ENCODE measurements around the gene KCNQ5. TPM values are rescaled to one million over a fixed set of nuclear protein-coding genes. Genes with fewer than 3 reads are reported as not detected.

Gene KCNQ5
- total RNA-seq, 1 experiment from 2014 or later: 2.0 TPM

- no peak for TF ChIP-seq FOXP1 (CRISPR knock-in tag; IDR thresholded peaks at IDR 0.05; ENCODE audit: borderline replicate concordance)
These were observed 501.9 kb downstream of the KCNQ5 start (continued) for GRCh38 chr6:73123632-73124329.

GRCh38 chr6:73129653-73130443 lies 508.0 kb downstream of the KCNQ5 start:
- peak; percentile 94 for DNase-seq (ENCODE audit: low spot score)
- no peak overlapping the region for H3K4me3 Mint-ChIP-seq
- no peaks in the 10 kb centered on the region for H3K27me3 Mint-ChIP-seq (ENCODE audit: low read depth)
- POLR2A ChIA-PET: no interaction called here
- H3K36me3 Mint-ChIP-seq: no peaks in the 10 kb centered on the region
- ATAC-seq: peak; percentile 83
- CTCF ChIA-PET: interaction anchor here (0.5 to 2.4 kb wide), 22 partner anchors 8 to 718 kb away, joined by 3 to 14 read pairs (median 4); partner anchors contain the start of gene KCNQ5
- H3K4me1 Mint-ChIP-seq: peaks cover 10% of the 10 kb centered on the region
- no peaks in the 10 kb centered on the region for H3K9me3 Mint-ChIP-seq
- no peak overlapping the region for H3K27ac Mint-ChIP-seq
- TF ChIP-seq E2F1 (CRISPR knock-in tag; IDR thresholded peaks at IDR 0.05) (no peak), ATF2 (CRISPR knock-in tag; IDR thresholded peaks at IDR 0.05; ENCODE audit: borderline replicate concordance, low read depth) (no peak), ZNF317 (CRISPR knock-in tag; IDR thresholded peaks at IDR 0.05; ENCODE audit: borderline replicate concordance, low read depth) (no peak), GABPB1 (CRISPR knock-in tag; IDR thresholded peaks at IDR 0.05) (no peak), SOX15 (CRISPR knock-in tag; IDR thresholded peaks at IDR 0.05) (no peak), ZNF512 (CRISPR knock-in tag; IDR thresholded peaks at IDR 0.05; ENCODE audit: borderline replicate concordance) (no peak), CTCF (IDR thresholded peaks at IDR 0.05) (peak; percentile 93), PREB (CRISPR knock-in tag; IDR thresholded peaks at IDR 0.05; ENCODE audit: borderline replicate concordance) (no peak), ZNF121 (CRISPR knock-in tag; IDR thresholded peaks at IDR 0.05) (no peak), ZNF232 (CRISPR knock-in tag; IDR thresholded peaks at IDR 0.05) (no peak), ZNF219 (CRISPR knock-in tag; IDR thresholded peaks at IDR 0.05; ENCODE audit: borderline replicate concordance) (no peak), FOXJ3 (CRISPR knock-in tag; IDR thresholded peaks at IDR 0.05; ENCODE audit: borderline replicate concordance) (no peak), TP53 (CRISPR knock-in tag; IDR thresholded peaks at IDR 0.05) (no peak), HMGA2 (CRISPR knock-in tag; IDR thresholded peaks at IDR 0.05) (no peak), ZBTB21 (CRISPR knock-in tag; IDR thresholded peaks at IDR 0.05; ENCODE audit: borderline replicate concordance) (no peak), IRF1 (CRISPR knock-in tag; IDR thresholded peaks at IDR 0.05) (no peak), FOXP4 (CRISPR knock-in tag; IDR thresholded peaks at IDR 0.05) (no peak), PRRX2 (CRISPR knock-in tag; IDR thresholded peaks at IDR 0.05) (no peak), NFATC4 (CRISPR knock-in tag; IDR thresholded peaks at IDR 0.05) (no peak), ZMAT4 (CRISPR knock-in tag; IDR thresholded peaks at IDR 0.05) (no peak), ELF4 (CRISPR knock-in tag; IDR thresholded peaks at IDR 0.05; ENCODE audit: low read depth) (no peak), NFYB (CRISPR knock-in tag; conservative IDR thresholded peaks at IDR 0.05; ENCODE audit: low read depth) (0 out of 2 replicates have a peak, but pooled peaks have one; percentile 15), NR2C2 (CRISPR knock-in tag; IDR thresholded peaks at IDR 0.05) (no peak)

Measured in WTC11 (cell line).